GM23338 (cell line): ENCODE measurements around the gene MRTFA. TPM values are rescaled to one million over a fixed set of nuclear protein-coding genes. Genes with fewer than 3 reads are reported as not detected.

Source experiments
- ATAC-seq: fragments of 200-7000 bp; cut with Tn5 transposase; 3 replicates; pipeline ENCODE4 v1.9.1; 2020
- DNase-seq: peaks from one replicate; pipeline ENCODE4 v3.0.0-alpha.2; 2015; ENCODE audit warnings: low spot score
- H2AFZ ChIP-seq: fragments of 200-600 bp; sonication (generic); 2 replicates; pipeline ENCODE4 v1.8.0; 2016; ENCODE audit warnings: antibody characterized with exemption, mild to moderate bottlenecking, moderate library complexity
- H3F3A ChIP-seq: fragments of 200-600 bp; sonication (generic); replicated peaks from 2 replicates; pipeline ENCODE4 v1.8.0; 2017; ENCODE audit warnings: antibody characterized with exemption, mixed run types, low read depth
- H3K27ac ChIP-seq: fragments of 200-600 bp; sonication (generic); 2 replicates; pipeline ENCODE4 v1.6.1; 2016; ENCODE audit warnings: low read depth
- H3K27me3 ChIP-seq: fragments of 200-600 bp; sonication (generic); 2 replicates; pipeline ENCODE4 v1.8.0; 2016; ENCODE audit warnings: mild to moderate bottlenecking, mixed run types, moderate library complexity; ENCODE audit not compliant: insufficient read depth
- H3K36me3 ChIP-seq: fragments of 200-600 bp; sonication (generic); 2 replicates; pipeline ENCODE4 v1.8.0; 2016; ENCODE audit warnings: mild to moderate bottlenecking; ENCODE audit not compliant: insufficient read depth
- H3K4me1 ChIP-seq: fragments of 200-600 bp; sonication (generic); 2 replicates; pipeline ENCODE4 v1.8.0; 2016; ENCODE audit warnings: mild to moderate bottlenecking, moderate library complexity; ENCODE audit not compliant: insufficient read depth
- H3K4me2 ChIP-seq: fragments of 200-600 bp; sonication (generic); 2 replicates; pipeline ENCODE4 v1.7.1; 2017; ENCODE audit warnings: mixed run types
- H3K4me3 ChIP-seq: fragments of 200-600 bp; sonication (generic); 2 replicates; pipeline ENCODE4 v1.6.1; 2016; ENCODE audit warnings: mixed run types
- H3K79me2 ChIP-seq: fragments of 200-600 bp; sonication (generic); replicated peaks from 2 replicates; pipeline ENCODE4 v1.8.0; 2017; ENCODE audit warnings: mild to moderate bottlenecking; ENCODE audit not compliant: insufficient read depth
- H3K9me2 ChIP-seq: fragments of 200-600 bp; sonication (generic); 2 replicates; pipeline ENCODE4 v1.8.0; 2017; ENCODE audit not compliant: insufficient read depth
- H4K20me1 ChIP-seq: fragments of 200-600 bp; sonication (generic); replicated peaks from 2 replicates; pipeline ENCODE4 v1.8.0; 2017; ENCODE audit warnings: mild to moderate bottlenecking; ENCODE audit not compliant: insufficient read depth
- H3K27ac Mint-ChIP-seq: 2 replicates; pipeline ENCODE4 v1.8.0; 2020; ENCODE audit warnings: inconsistent platforms, mild to moderate bottlenecking, moderate library complexity, mixed read lengths
- H3K27me3 Mint-ChIP-seq: 3 replicates; pipeline ENCODE4 v1.8.0; 2022; ENCODE audit warnings: low read depth, mild to moderate bottlenecking, moderate library complexity, mixed read lengths, inconsistent platforms; ENCODE audit not compliant: insufficient read depth, poor library complexity
- H3K36me3 Mint-ChIP-seq: 3 replicates; pipeline ENCODE4 v1.8.0; 2021; ENCODE audit warnings: low read depth, mild to moderate bottlenecking, inconsistent platforms, moderate library complexity, mixed read lengths
- H3K4me1 Mint-ChIP-seq: 3 replicates; pipeline ENCODE4 v1.8.0; 2020; ENCODE audit warnings: mild to moderate bottlenecking, inconsistent platforms, mixed read lengths
- H3K4me3 Mint-ChIP-seq: 3 replicates; pipeline ENCODE4 v1.8.0; 2021; ENCODE audit warnings: moderate library complexity, mild to moderate bottlenecking, inconsistent platforms, mixed read lengths
- H3K9me3 Mint-ChIP-seq: 3 replicates; pipeline ENCODE4 v1.8.0; 2020; ENCODE audit warnings: moderate library complexity, mild to moderate bottlenecking, inconsistent platforms, mixed read lengths
- CREB1 ChIP-seq: fragments of 250-450 bp; sonication (Bioruptor Pico); IDR thresholded peaks from 2 replicates; pipeline ENCODE4 v1.5.0; 2020; ENCODE audit warnings: low read depth, mild to moderate bottlenecking, moderate library complexity
- CTCF ChIP-seq, 2 experiments: fragments of 200-600 bp in 1 of 2; sonication (generic) in 1 of 2; conservative IDR thresholded peaks; 2 replicates each; pipeline versions ENCODE4 v1.5.1 to v1.6.1; 2016 to 2017; ENCODE audit warnings: antibody characterized with exemption in 2 of 2, low read depth in 2 of 2, mild to moderate bottlenecking in 2 of 2, moderate library complexity in 1 of 2
- EZH2 ChIP-seq: fragments of 200-600 bp; sonication (generic); IDR thresholded peaks from one replicate; pipeline ENCODE4 v1.8.0; 2017; ENCODE audit warnings: antibody characterized with exemption, mild to moderate bottlenecking, low read depth; ENCODE audit not compliant: unreplicated experiment
- EZH2phosphoT487 ChIP-seq: fragments of 200-600 bp; sonication (generic); IDR thresholded peaks from one replicate; pipeline ENCODE4 v1.8.1; 2018; ENCODE audit warnings: antibody characterized with exemption; ENCODE audit not compliant: unreplicated experiment
- JUNB ChIP-seq: IDR thresholded peaks from one replicate; pipeline ENCODE4 v1.6.1; 2016; ENCODE audit warnings: antibody characterized with exemption; ENCODE audit not compliant: unreplicated experiment
- NANOG ChIP-seq: IDR thresholded peaks from 2 replicates; pipeline ENCODE4 v1.6.1; 2016; ENCODE audit warnings: antibody characterized with exemption, borderline replicate concordance
- POLR2AphosphoS5 ChIP-seq: IDR thresholded peaks from 2 replicates; pipeline ENCODE4 v1.6.1; 2016; ENCODE audit warnings: antibody characterized with exemption, low read depth
- STAT1 ChIP-seq: IDR thresholded peaks from one replicate; pipeline ENCODE4 v1.6.1; 2016; ENCODE audit warnings: antibody characterized with exemption; ENCODE audit not compliant: unreplicated experiment
- ZNF114 ChIP-seq: fragments of 250-450 bp; sonication (Bioruptor Pico); IDR thresholded peaks from 2 replicates; pipeline ENCODE4 v1.5.0; 2020; ENCODE audit warnings: mild to moderate bottlenecking, moderate library complexity
- ZNF331 ChIP-seq: fragments of 250-450 bp; sonication (Bioruptor Pico); IDR thresholded peaks from 2 replicates; pipeline ENCODE4 v1.5.0; 2020; ENCODE audit warnings: low read depth, mild to moderate bottlenecking, moderate library complexity
- ZNF462 ChIP-seq: fragments of 250-450 bp; sonication (Bioruptor Pico); IDR thresholded peaks from 2 replicates; pipeline ENCODE4 v1.5.0; 2020; ENCODE audit warnings: mild to moderate bottlenecking, moderate library complexity
- polyA plus RNA-seq: library from polyadenylated mRNA; unstranded; fragments of >200 nt; fragmentation: Nextera tagmentation; extraction: Ambion mirVana; gene quantifications from 2 replicates; pipeline ENCODE4 v1.2.1, GENCODE V29; 2016
- total RNA-seq: library from RNA; depleted of rRNA; stranded (reverse); fragments of >200 nt; shearing (Covaris generic); gene quantifications from 2 replicates; pipeline ENCODE4 v1.2.3, GENCODE V29; 2014
- TF ChIP-seq, protein P1 (sequence below): IDR thresholded peaks from 2 replicates; pipeline ENCODE4 v1.6.1; 2016; ENCODE audit warnings: antibody characterized with exemption
- TF ChIP-seq, protein P2 (sequence below): IDR thresholded peaks from one replicate; pipeline ENCODE4 v1.6.1; 2018; ENCODE audit warnings: antibody characterized with exemption; ENCODE audit not compliant: unreplicated experiment

The MRTFA gene
- total and polyA plus RNA-seq, 2 experiments from 2014 or later, result 18.1 to 92.4 TPM

- H3K36me3 ChIP-seq, result peaks cover 57% of the 10 kb centered on the region
- H3K4me3 Mint-ChIP-seq, result no peak overlapping the region
- no peak for ATAC-seq
Observed at GRCh38 chr22:40368016-40368415, 268.5 kb downstream of the MRTFA start.

More at GRCh38 chr22:40368016-40368415, 268.5 kb downstream of the MRTFA start:
- H3K36me3 Mint-ChIP-seq, result peaks cover 74% of the 10 kb centered on the region
- H3K27ac ChIP-seq, result no peak overlapping the region
- H3K4me3 ChIP-seq, result no peak overlapping the region
- H3K9me2 ChIP-seq, result no peaks in the 10 kb centered on the region
- TF ChIP-seq, protein P1, sequence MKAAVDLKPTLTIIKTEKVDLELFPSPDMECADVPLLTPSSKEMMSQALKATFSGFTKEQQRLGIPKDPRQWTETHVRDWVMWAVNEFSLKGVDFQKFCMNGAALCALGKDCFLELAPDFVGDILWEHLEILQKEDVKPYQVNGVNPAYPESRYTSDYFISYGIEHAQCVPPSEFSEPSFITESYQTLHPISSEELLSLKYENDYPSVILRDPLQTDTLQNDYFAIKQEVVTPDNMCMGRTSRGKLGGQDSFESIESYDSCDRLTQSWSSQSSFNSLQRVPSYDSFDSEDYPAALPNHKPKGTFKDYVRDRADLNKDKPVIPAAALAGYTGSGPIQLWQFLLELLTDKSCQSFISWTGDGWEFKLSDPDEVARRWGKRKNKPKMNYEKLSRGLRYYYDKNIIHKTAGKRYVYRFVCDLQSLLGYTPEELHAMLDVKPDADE, result no peak
- TF ChIP-seq STAT1 (no peak), JUNB (no peak), EZH2phosphoT487 (no peak), ZNF462 (no peak), EZH2 (no peak), ZNF114 (CRISPR knock-in tag) (no peak), NANOG (no peak), ZNF331 (CRISPR knock-in tag) (no peak), CREB1 (CRISPR knock-in tag) (no peak), POLR2AphosphoS5 (no peak), CTCF (conservative IDR thresholded peaks at IDR 0.05; ENCODE audit: low read depth in 2 of 2) (no peak)
- TF ChIP-seq, protein P2, sequence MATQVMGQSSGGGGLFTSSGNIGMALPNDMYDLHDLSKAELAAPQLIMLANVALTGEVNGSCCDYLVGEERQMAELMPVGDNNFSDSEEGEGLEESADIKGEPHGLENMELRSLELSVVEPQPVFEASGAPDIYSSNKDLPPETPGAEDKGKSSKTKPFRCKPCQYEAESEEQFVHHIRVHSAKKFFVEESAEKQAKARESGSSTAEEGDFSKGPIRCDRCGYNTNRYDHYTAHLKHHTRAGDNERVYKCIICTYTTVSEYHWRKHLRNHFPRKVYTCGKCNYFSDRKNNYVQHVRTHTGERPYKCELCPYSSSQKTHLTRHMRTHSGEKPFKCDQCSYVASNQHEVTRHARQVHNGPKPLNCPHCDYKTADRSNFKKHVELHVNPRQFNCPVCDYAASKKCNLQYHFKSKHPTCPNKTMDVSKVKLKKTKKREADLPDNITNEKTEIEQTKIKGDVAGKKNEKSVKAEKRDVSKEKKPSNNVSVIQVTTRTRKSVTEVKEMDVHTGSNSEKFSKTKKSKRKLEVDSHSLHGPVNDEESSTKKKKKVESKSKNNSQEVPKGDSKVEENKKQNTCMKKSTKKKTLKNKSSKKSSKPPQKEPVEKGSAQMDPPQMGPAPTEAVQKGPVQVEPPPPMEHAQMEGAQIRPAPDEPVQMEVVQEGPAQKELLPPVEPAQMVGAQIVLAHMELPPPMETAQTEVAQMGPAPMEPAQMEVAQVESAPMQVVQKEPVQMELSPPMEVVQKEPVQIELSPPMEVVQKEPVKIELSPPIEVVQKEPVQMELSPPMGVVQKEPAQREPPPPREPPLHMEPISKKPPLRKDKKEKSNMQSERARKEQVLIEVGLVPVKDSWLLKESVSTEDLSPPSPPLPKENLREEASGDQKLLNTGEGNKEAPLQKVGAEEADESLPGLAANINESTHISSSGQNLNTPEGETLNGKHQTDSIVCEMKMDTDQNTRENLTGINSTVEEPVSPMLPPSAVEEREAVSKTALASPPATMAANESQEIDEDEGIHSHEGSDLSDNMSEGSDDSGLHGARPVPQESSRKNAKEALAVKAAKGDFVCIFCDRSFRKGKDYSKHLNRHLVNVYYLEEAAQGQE, result no peak
- H3F3A ChIP-seq, result peaks cover 59% of the 10 kb centered on the region
- no peaks in the 10 kb centered on the region for H3K9me3 Mint-ChIP-seq
- no peak for DNase-seq
- no peaks in the 10 kb centered on the region for H3K27me3 ChIP-seq
- 0 out of 2 replicates have a peak overlapping the region, but pooled peaks have one; percentile 34 for H3K27ac Mint-ChIP-seq
- H3K4me2 ChIP-seq, result no peak overlapping the region
- H3K27me3 Mint-ChIP-seq, result peaks cover 4% of the 10 kb centered on the region
- peaks cover 6% of the 10 kb centered on the region; the same call in 1 of the 3 replicates for H3K4me1 Mint-ChIP-seq
- no peak overlapping the region for H2AFZ ChIP-seq
- no peaks in the 10 kb centered on the region for H3K4me1 ChIP-seq
- peaks cover 11% of the 10 kb centered on the region for H3K79me2 ChIP-seq
- H4K20me1 ChIP-seq, result peaks cover 18% of the 10 kb centered on the region
